ENCODE measurements around the gene TYRO3.

Gene TYRO3

DNA sequence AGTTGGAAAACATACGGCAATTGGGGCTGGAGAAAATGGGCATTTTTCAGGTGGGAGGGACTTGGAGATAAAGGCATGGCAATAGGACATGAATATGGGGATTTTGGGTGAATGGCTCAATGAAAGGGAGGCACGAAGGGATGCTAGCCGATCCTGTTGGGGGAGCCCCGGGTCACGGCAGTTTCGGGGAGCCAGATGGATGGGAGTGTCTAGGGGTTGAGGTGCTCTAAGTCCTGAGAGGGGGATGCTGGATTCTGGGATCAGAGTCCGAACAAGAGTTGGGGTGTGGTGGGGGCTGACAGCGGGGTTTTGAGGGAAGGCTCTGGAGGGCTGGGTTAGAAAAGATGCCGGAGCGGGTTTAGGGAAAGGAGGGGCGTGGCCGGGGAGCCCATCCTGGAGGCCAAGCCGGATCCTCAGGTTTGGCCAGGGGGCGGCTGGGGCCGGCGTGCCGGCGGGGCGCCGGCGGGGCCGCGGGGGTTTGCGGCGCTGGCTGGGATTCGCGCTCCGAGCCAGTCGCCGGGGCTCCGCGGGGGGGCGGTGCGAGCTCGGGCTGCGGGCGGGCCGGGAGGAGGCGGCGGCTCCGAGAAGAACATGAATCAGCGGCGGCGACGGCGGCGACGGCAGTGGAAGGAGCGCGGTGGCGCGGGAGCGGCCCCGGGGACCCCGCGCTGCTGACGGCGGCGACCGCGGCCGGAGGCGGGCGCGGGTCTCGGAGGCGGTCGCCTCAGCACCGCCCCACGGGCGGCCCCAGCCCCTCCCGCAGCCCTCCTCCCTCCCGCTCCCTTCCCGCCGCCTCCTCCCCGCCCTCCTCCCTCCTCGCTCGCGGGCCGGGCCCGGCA is at the start of gene TYRO3:
Gene TYRO3 (plus strand): TSS at position 813 of the 839 bp plus-strand sequence. CDS start 46 bp downstream, outside the sequence.
- no peak for DNase-seq

DNA sequence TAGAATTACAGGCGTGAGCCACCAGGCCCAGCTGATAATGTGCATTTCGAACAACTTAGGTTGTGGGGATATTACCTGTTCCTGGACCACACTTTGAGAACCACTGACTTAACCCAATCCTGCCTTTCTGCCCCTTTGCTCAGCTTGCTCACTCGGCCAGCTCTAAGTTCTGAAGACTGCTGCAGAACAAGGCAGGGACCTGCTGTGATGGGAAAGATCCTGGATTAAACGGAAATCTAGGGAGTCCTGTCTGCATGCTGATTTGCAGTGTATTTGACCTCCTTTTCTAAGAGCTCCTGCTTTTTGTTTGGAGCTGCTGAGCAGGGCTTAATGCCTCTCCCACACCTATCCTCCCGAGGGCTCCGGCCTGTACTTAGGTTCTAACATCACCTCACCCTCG is 48.3 kb upstream of the TYRO3 start:
- DNase-seq = no peak

DNA sequence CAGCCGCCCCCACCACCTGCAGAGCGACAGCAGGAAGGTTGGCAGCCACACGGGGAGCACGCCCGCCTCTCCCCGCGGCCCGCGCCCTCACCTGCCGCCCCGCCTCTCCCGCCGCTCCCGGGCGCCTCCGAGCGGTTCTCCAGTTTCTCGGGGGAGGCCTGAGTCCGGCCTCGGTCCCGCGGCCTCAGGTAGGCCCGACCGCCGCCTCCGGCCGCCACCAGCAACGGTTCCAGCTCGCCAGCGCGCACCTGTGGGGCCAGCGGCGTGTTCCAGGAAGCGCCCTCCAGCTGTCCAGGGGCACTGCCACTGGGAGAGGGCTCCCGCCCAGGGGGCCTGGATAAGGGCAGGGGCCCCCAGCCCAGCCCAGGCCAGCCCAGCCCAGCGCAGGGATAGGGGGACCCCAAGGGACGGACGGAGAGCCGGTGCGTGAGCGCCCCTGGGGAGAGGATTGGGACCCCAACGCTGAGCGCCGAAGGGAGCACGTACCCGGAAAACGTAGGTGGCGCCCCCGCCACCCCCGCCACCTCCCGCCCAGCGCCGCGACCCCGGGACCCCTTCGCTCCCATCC is 47.6 kb upstream of the TYRO3 start:
- DNase-seq = no peak

DNA sequence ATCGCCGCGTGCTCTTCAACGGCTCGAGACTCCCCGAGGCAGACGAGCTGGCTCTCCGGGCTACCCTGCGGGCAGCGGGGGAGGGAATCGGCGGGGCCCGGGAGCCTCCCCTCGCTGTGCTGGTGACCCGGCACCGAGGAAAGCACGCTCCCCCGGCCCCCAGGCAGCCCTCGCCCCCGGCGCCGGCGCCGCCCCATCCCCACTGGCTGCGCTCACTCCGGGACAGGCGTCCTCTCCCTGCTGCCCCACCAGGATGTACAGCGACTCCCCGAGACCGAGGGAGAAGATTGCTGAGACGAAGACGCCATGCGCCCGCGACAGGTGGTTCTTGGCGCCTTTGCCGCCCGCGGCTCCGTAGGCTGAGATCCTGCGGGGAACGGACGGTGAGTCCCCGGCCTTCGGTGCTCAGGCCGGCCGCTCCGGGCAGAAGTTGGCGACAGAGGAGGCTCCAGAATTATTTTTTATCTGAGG is 47.1 kb upstream of the TYRO3 start:
- DNase-seq = no peak

DNA sequence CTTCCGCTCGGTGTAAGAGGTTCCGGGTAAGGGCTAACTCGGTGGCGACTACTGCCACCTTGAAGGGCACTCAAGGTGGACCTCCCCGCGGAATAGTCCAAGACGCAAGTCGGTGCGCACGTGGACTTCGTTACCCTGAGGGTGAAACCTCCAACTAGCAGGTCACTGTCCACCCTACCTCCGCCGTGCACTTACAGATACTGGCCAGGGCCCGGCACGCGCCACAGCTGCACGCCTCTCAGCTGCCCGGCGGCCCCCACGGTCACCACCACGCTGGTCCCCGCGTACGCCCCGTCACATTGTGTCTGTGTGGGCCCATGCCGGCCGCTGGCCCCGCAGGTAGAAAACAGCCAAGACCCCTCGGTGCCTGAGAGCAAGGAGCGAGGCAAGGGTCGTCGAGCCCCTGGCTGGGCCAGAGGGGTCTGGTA is 46.5 kb upstream of the TYRO3 start:
- DNase-seq = no peak

DNA sequence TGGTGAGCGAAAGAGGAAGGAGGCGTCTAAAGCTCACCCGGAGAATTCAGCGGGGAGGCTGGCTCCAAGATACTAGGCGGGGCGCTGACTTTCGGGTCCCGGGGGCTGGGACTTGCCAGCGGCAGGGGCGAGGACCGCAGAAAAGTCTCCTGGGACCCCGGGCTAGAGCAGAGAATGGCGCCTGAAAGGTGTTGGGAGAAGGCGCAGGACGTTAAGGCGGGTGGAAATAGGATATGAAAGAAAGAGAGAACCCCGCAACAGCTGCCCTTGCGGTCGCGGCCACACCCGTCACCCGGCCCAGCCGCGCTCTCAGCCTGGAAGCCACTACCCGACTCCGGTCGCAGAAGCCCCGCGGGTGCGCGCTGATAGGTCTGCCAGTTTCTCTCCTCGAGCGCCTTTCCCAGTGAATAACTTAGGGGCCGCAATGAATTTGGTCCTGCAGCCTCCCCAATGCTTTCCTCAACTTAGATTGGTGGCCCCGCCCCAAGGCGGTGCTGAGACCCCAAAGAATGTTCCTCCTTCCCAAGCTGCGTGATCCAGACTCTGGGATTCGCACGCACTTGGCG is 46.0 kb upstream of the TYRO3 start:
- DNase-seq = no peak

DNA sequence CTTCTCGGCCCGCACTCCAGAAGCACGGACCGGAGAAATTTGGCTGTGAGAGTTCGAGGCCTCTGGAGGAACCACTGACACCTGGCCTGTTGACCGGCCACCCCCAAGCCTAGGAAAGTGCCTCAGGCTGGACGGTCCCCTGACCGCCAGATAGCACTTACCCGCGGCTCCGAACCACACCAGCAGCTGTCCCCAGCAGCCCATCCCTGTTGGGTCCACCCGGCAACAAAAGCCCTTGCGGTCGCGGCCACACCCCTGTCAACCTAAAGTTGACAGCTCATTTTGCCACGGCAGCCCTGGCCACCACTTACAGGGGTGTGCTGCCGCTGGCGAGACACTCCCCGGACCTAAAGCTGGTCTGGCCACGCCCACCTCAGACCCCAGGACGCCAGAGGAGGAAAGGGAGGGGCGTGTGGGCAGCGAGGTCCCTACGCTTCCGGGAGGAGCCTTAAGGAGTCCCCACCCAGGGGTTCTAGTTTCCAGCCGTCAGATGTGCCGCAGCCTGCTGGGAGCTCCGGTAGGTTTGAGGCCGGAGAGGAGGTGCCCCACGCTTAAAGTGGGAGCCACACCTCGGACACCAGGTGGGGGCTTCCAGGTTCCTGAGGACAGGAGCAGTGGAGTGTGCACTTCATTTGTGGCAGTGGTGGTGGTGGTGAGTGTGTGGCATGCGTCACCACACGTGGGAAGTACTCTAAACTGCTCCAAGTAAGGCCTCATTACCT is 45.3 kb upstream of the TYRO3 start, which contains the start of gene LTK:
Gene LTK (minus strand): TSS at position 322 of the 722 bp plus-strand sequence. CDS start 118 bp downstream, at position 204.
- DNase-seq = no peak

DNA sequence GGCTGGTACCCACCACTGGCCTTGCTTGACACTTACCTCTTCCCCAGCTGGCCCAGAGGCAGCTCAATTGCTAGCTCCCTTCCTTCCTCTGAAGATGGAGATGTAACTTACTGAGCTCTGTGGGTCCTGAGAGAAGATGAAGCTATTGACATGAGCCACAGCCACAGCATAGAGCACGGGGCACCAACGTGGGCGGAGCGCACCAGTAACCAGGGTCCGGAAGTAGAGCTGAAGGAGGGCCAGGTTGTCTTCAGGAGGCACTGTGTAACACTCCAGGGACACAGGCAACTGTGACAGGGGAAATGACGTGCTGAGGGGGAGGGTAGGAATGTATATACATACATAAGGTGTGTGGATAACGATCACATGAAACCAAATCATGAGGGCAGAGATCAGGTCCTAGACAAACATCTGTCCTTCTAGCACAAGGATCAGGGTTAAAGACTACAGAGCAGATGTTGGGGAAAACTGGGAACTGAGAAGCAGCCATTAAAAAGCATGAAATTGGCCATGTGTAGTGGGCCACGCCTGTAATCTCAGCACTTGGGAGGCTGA is 41.0 kb upstream of the TYRO3 start:
- DNase-seq = no peak

DNA sequence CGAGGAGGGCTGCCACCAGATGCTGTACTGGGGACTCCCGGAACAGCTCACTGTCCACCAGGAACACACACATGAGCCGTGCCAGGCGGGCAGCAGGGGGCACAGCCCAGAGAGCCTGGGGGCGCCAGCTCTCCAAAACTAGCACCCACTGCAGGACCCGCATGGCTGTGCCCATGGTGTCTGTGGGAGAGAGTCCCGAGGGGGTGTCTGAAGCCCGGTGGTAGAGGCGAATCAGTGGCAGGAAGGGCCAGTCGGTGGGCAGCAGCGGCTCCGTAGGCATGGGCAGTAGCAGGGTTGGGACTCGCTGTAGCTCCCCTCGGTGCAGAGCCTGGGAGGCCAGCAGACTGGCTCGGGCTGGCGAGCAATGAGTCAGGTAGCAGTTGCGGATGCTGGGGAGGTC is 38.4 kb upstream of the TYRO3 start:
- no peak for DNase-seq

DNA sequence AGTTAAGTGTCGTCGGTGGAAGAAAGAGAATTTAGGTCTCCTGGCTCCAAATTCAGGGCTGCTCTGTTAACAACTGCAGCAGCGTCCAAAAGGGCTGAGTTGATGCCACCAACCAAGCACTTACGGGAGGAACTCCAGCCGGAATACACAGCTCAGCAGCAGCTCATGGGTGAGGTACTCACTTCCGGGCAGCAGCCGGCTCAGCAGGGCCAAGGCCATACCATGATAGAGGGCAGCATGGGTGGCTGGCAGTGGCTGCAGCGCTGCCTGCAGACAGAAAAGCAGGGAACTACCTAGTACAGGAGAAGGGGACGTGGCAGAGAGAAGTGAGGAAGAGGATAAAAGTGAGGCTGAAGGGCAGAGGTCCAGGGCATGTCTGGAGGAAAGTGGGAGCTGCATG is 37.4 kb upstream of the TYRO3 start:
- DNase-seq = no peak

DNA sequence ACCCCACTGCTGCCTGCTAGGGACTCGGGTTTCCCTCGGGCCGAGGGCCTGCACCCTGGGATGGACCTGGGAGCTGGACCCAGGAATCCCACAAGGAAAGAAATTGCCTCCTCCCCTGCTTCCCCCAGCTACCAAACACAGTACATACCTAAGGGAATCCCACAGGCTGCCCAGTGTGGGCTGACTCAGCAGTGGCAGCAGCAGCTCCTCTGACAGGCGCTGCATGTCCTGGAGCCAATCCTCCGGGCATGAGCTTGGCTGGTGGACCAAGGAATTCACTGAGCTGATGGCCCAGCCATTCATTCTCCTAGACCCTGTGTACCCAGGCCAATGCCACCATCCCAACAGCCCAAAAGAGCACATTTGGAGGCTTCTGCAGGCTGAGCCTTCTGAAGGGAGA is 35.9 kb upstream of the TYRO3 start:
- DNase-seq = no peak

DNA sequence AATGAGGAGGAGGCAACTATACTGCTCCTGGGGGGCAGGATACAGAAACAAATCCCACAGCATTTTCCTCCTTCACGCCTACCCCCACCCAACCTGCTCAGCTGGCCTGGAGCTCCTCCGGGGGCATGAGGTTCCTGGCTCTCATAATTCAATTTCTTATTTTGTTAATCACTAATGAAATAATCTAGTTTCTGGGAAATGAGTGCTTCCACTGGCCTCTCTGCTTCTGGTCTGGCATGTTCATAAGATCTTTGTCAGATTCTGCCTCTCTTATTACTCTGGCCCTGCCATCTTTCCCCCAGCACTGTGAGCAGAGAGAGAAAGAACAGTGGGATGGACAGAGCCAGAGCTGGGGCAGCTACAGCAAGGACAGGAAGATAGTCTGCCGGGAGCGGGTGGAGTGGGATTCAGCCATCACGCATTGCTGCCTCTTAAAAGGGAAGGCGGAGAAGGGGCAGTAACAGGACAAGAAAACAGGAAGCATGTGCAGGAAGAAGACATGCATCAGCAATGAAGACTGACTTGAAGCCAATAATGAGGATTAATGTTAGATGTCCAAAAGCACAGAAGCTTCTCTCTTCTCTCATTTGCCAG is 28.6 kb upstream of the TYRO3 start:
- no peak for DNase-seq

DNA sequence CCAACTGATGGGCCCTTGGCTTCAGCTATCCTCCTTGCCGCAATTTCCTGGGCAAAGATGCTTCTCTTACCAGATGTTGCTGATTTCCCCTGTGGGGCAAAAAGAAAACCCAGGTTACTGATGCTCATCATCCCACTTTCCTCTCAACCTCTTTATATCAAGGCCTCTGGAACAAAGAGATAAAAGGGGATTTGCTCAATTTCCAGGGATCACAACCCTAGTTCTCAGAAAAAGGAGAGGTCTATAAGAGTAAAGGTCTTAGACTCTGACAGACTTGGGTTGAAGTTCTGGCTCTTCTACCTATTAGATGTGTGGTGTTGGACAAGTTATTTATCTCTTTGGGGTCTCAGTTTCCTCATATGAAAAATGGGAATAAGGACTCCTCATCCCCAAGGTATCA is 23.5 kb upstream of the TYRO3 start:
- DNase-seq = no peak

DNA sequence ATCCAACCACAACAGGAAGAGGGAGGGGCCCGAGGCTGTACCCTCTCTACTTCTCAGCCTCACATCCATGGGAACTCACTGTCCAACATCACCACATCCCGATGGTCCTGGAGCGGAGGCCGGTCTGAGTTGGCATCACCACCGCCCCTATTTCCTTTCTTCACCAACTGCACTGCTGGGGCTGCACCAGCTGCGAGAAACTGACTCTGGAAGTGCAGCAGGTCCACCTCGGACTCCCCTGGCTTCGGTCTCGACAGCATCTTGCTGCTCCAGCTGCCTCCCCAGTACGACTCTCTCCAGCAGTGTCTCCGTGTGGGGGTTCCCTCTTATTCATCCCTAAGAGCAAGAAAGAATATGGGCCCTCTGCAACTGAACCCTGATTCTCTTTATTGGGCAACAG is 22.1 kb upstream of the TYRO3 start:
- DNase-seq = no peak

DNA sequence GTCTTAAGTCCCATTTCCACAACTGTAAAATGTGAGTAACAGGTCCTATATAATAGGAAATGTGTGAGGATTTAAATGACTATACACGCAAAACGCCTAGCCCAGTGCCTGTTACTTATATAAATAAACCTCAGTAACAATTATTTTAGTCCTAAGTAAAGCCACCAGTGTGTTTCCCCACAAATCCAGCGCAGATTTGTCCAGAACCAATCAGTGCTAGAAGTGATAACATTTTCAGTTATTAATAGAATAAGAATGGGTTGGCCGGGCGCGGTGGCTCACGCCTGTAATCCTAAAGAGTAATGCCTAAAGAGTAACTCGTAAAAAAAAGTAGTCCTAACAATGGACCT is 15.5 kb upstream of the TYRO3 start:
- DNase-seq = no peak

DNA sequence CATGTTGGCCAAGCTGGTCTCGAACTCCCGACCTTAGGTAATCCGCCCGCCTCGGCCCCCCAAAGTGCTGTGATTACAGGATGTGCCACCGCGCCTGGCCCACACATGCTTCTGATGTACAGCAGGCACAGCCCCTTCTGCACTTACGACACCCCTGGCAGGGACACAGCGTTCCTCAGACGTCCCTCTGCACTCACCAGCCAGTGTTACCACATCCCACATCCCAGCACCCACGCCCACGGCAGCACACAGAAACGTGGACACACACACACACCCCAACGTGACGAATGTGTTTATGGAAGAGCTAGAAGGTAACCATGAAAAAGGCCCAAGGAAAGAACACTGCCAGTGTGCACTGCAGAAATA is 14.4 kb upstream of the TYRO3 start:
- no peak for DNase-seq

DNA sequence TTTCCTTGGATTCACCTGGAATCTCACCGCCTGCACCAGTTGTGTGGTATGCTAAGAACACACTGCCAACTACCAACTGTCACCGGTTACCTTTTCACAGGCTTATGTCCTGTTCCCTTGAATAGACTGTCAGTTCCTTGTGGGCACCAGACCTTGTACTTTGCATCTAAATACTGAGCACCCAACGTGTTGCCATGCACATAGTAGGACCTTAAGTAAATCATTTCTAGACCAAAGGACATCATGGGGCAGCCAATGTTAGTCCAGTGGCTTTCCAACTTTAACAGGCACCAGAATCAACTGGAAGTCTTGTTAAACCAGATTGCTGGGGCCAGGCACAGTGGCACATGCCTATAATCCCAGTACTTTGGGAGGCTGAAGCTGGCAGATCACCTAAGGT is 13.8 kb upstream of the TYRO3 start:
- no peak for DNase-seq

DNA sequence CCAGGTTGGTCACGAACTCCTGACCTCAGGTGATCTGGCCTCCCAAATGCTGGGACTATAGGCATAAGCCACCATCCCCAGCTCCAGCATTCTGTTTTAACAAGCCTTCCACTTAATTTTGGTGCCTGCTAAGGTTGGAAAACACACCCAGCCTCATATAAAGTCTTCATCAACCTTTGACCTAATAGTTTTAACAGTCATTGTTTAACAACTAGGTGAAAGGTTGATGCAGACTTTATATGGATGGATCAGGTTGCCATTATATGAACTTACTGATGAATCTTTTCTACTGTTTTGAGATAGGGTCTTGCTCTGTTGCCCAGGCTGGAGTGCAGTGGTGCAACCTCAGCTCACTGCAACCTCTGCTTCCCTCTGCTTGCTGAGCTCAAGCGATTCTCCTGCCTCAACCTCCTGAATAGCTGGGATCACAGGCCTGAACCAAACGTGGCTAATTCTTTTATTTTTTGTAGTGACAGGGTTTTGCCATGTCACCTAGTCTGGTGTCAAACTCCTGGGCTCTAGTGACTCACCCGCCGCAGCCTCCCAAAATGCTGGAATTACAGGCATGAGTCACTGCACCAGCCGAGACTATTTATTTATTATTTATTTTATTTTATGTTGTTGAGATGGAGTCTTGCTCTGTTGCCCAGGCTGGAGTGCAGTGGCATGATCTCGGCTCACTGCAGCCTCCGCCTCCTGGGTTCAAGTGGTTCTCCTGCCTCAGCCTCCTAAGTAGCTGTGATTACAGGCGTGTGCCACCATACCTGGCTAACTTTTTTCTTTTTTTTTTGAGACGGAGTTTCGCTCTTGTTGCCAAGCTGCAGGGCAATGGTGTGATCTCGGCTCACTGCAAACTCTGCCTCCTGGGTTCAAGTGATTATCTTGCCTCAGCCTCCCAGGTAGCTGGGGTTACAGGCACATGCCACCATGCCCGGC is 11.9 kb upstream of the TYRO3 start:
- no peak for DNase-seq

DNA sequence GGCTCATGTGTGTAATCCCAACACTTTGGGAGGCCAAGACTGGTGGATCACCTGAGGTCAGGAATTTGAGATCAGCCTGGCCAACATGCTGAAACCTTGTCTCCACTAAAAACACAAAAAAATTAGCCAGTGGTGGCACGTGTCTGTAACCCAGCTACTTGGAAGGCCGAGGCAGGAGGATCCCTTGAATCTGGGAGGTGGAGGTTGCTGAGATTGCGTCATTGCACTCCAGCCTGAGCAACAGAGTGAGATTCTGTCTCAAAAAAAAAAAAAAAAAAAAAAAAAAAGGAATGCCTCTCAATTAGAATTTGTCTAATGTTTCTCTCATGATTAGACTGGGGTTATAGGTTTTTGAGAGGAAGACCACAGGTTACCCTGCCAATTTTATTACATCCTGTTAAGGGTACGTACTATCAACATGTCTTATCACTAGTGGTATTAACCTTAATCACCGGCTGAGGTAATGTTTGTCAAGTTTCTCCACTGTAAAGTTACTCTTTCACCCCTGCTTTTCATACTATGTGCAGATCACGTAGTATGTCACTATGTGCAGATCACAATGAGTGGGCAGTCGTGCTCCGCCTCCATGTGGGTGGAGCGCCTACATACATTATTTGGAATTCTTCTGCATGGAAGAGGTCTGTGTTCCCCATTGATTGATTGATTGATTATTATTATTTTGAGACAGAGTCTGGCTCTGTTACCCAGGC is 8.8 kb upstream of the TYRO3 start:
- no peak for DNase-seq

DNA sequence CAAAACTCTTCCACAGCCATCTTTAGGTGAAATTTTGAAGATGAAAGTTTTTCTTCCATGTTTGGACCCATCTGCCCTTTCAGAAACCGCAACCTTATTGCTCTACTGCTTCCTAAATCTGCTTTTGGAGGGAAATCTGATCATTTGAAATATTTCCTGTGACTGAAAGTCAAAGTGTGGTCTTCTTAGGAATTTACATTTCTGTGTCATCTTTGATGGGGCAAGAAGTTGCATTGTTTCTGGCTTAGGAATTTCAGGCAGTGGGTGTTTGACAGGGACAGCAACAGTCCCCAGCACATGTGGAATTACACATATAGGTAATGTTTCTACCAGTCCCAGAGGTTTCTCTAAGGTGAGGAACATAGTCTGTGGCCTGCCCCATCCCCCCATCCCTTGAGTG is 5.3 kb upstream of the TYRO3 start:
- DNase-seq = no peak

DNA sequence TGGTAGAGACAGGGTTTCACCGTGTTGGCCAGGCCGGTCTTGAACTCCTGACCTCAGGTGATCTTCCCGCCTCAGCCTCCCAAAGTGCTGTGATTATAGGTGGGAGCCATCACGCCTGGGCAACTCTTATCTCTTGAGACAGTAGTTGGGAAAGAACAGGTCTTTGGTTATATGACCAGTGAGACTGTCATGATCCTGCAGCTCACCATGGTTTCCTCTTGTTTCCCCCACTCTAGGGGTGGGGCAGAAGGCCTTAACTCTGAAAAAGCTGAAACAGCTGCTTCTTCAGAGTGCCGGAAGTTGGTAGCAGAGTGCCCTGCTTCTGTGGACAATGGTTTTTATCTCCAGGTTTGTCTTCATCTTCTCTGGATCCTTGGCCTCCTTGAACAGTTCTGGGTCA is 4.7 kb upstream of the TYRO3 start:
- no peak for DNase-seq
